Measurements from ENCODE around the gene CT47C1.
A peak's percentile ranks its signal among the peaks of the same experiment; 100 is the strongest.
"Not testable (repeated sequence)": the region's sequence is repeated elsewhere in the genome, so short reads cannot be mapped to it uniquely, and the experiment has no call there.

CT47C1 gene

DNA sequence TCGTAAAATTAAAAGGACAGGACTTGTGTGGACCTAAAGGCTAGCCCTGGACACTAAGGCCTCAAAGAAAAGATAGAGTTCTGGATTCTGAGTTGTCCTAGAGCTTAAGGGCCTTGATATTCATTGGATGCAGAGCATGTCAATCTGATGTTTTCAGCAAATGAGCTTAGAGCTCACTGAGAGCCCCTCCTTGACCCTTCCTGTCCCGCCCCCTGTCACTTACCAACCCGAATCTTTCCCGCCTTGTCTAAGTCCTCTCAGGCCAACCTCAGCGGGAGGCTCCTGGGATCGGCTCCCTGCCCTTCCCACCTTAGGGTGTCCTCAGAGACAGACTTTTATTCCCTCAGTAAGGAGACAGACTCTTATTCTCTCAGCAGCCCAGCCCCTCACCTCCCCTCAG, at the start of gene CT47C1:
Gene CT47C1, plus strand, starts transcription at position 250 of the 400 bp plus-strand sequence. CDS start 233 bp downstream, outside the sequence.
- no peak for DNase-seq

DNA sequence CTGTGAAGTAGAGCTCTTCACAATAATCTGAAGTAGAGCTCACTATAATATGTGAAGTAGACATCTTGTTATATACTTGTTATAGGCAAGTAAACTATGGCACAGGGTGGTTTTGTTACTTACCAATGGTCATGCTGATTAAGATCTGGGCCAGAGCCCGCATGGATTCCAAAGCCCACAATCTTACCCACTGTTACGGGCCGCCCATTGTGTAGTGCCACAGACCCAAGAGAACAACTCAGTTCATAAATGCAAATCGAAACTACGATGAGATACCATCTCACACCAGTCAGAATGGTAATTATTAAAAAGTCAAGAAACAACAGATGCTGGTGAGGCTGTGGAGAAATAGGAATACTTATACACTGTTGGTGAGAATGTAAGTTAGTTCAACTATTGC, 46.9 kb upstream of the CT47C1 start:
- no peak for DNase-seq

DNA sequence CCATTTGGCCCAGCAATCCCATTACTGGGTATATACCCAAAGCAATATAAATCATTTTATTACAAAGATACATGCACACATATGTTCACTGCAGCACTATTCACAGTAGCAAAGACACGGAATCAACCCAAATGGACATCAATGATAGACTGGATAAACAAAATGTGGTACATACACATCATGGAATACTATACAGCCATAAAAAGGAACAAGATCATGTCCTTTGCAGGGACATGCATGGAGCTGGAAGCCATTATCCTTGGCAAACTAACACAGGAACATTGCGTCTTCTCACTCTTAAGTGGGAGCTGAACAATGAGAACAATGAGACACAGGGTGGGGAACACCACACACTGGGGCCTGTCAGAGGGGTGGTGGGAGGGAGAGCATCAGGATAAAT, 46.4 kb upstream of the CT47C1 start:
- DNase-seq: not testable (repeated sequence)

DNA sequence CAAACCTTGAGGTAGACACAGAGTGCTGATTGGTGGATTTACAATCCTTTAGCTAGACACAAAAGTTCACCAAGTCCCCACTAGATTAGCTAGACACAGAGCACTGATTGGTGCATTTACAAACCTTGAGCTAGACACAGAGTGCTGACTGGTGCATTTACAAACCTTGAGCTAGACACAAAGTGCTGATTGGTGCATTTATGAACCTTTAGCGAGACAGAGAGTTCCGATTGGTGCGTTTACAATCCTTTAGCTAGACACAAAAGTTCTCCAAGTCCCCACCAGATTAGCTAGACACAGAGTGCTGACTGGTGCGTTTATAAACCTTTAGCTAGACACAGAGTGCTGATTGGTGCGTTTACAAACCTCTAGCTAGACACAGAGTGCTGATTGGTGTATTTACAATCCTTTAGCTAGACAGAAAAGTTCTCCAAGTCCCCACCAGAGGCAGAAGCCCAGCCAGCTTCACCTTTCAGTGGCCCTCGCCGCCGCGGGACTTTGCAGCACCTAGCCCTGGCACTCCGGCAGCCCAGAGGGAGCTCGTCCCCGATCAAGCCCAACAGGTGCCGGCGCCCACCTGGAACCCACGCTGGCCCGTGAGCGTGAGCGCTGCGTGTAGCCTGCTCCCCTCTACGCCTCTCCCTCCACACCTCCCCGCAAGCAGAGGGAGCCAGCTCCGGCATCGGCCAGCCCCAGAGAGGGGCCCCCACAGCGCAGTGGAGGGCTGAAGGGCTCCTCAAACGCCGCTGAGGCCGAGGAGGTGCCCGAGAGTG, 44.6 kb upstream of the CT47C1 start:
- DNase-seq: not testable (repeated sequence)

DNA sequence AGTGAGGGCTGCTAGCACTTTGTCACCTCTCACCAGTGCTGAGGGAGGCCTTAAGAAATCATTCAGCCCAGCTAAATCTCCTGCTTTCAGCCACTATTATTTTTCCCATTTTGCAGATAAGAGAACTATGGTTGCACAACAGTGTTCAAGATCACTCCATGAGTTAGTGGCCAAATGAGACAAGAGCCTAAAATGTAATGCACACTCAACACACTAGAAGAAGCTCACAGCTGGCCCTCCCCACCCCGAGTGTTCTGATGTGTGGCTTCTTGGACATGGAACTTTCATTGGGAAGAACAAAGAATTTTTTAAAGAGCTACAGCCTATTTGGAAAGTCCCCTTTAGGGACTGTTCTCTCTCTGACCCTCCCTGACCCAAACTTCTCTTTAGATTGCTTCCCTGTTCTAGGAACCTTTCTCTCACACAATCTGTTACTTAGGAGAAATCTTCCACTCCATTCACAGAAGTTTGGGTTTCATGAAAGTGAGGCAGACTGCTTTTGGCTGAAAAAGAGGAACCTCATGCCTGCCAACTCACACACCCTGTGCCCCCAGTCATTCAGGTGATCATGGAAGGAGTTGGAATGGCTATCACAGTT, 44.0 kb upstream of the CT47C1 start:
- DNase-seq: no peak

DNA sequence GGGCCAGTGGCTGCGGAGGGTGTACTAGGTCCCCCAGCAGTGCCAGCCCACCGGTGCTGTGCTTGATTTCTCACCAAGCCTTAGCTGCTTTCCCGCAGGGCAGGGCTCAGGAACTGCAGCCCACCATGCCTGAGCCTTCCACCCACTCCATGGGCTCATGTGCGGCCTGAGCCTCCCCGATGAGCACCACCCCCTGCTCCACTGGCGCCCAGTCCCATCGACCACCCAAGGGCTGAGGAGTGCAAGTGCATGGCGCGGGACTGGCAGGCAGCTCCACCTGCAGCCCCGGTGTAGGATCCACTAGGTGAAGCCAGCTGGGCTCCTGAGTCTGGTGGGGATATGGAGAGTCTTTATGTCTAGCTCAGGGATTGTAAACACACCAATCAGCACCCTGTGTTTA, 43.1 kb upstream of the CT47C1 start:
- not testable (repeated sequence) for DNase-seq

DNA sequence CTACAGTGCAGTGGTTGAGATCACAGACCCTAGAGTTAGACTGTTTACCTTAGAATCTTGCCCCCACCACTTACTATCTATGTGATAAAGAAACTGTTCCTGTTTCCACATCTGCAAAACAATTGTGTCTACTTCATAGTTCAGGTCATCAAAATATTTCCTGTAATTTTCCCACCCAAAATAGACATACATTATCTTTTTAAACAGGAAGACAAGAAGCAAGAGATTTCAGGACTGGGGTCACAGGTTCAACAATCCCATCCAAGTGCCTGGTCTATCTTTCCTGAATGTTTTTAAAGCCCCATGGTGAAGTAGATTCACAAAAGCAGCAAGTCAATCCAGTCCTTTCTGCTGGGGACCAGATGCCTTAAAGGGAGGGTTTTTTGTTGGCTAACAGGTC, 41.8 kb upstream of the CT47C1 start:
- DNase-seq: no peak

DNA sequence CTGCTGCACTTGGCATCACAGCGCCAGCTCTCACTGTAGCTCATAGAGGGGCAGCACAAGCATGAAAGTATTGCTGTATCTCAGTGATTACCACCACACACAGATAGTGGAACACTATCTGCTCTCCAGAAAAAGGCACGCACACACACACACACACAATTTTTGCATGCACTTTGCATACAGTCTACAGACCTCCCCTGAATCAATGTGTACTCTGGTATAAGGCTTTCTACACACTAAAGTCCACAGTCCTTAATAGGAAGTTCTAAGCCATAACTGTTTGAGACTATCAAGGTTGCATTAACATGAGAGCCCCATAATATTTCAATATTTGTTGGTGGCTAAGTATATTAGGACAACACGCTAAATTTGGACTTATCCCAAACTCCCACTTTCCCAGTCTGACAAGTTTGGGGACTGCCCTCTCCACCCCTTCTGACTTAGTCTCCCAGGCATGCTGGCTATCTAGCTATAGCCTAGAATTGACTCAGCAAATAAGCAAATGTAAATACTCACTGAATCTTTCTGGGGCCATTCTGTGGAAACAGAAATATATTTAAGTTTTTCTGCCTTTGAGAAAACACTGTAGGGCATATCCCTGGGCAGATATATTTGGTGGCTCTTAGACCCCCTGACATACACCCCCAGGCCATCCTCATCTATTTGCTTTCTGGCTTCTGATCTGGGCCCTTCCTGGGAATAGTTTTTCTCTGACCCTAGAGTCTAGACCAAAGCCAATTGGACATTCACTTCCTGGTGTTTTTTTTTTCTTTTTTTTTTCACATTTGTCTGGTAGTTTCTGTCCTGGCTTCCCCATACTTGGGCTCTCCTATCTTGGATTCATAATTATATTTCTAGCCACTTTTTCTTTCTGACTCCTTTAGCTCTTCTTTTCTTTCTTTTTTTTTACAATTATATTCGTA, 36.4 kb upstream of the CT47C1 start:
- DNase-seq: no peak

DNA sequence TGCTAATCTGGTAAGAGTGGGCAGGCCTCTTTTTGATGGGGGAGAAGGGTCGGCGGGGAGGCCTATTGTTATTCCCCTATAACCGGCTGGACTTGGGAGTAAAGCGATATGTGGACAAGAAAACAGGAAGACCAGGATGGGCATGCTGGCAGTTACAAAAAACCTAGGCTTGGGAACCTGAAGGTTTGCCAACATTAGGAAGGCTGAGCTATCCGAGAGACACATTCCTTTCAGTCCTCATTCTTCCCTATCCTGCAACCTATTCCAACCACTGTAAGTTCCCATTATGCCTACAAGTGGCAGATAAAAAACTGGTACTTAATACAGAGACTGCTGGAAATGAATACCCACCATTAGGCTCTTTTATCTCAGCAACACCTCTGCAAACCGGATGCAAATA, 32.4 kb upstream of the CT47C1 start:
- no peak for DNase-seq

DNA sequence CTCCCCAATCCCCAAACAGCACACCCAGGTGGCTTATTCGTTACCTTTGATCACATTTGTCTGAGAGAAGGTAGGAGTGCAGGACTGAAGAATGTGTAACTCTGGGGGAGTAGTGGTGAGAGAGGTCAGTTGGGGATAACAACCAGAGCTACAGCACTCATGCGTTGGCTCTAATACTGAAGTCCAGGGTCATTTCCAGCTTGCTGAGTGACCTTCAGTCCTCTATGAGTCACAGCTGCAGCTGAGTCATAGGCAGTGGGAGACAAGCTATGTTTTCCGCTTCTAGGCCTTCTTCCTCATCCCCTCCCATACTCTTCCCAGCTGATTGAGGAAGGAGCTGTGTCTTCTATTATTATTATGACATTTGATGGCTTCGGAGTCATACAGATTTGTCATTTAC, 31.6 kb upstream of the CT47C1 start:
- peak; percentile 82 for DNase-seq

DNA sequence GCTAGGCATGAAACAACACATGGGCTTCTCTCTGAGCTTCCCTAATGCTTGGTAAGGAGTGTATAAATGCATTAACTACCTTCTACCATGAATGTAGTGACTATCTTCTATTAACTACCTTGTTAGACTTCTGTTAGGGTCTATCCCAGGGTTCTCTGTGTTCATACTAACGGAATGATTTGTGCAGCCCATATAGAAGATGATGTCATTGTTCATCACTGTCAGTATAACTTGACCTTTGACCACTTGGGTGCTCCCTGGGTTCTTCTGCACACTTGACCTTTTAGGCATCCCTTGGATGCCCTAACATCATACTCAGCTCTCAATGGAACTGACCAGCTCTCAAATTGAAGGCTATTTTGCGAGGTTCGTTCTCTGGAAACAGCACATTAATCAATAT, 30.8 kb upstream of the CT47C1 start:
- no peak for DNase-seq

DNA sequence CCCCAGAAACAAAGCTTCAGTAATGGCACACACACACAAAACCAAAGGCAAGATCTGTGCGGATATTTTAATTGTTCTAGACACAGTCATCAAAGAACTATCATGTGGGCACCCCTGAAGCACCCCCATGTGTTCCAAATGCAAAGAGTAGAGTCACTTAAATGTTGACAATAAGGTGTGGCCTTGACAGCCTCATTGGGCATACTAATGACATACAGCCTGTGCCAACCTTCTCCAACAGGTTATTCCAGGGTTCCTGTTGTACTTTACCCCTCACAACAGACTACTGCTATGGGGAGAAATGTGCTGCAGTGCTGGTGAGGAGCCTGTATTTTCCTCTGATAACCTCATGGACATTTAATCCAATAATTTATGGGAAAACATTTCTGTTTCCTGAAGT, 29.8 kb upstream of the CT47C1 start:
- DNase-seq: no peak

DNA sequence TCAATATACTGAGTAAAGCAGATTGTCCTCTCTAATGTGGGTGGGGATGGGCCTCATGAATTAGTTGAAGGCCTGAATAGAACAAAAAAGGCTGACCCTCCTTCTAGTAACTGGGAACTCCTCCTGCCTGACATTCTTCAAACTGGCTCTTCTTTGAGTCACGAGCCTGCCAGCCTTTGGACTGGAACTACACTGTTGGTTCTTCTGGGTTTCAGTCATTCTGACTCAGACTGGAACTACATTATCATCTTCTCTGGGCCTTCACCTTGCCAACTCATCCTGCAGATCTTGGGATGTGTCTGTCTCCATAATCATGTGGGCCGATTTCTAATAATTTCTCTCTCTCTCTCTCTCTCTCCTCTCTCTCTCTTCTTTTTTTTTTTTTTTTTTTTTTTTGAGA, 26.9 kb upstream of the CT47C1 start:
- DNase-seq: no peak

DNA sequence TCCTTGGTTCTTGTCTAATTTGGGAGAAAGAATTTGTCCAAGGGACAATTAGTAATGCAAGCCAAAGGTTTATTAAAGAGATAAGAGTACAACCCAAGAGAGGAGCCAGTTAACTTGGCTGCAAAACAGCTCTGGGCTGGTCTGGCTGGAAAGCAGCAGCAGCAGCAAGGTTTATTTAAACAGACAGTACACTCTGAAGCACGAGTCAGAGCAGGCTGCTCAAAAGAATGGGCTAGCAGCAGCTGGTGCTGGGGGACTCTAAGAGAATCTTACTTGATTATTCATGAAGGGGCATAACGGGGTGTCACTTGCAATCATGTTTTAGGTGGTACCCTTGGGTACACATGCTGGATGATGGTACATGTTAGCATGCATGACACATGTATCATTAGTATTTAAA, 17.1 kb upstream of the CT47C1 start:
- no peak for DNase-seq

DNA sequence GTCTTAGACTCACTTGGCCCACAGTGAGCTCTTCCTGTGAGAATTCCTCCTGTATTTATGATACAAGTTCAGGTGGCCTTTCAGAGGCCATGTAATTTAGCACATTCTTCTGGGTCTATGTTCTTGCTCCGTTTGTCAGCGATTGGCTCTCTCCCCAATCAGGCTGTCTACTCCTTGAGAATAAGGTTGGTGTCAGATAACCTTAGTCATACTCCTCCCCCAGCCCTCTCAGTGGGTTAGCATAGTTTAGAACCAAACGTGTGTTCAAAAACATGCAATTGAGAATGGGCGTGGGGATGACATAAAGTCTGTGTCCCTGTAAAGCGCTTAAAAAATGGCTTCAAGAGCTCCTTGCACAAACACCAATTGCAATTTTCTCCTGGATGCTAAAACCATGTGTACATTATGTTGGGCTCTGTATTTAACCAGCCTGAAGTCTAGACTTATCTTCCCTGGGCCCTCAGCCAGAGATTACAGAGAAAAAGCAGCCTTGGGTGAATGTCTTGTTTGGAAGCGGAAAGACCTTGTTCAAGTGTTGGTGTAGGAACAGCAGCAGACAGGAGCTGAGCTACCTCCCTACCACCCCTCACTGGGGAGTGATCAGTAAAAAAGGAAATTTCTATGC, 9.9 kb upstream of the CT47C1 start:
- DNase-seq: no peak

DNA sequence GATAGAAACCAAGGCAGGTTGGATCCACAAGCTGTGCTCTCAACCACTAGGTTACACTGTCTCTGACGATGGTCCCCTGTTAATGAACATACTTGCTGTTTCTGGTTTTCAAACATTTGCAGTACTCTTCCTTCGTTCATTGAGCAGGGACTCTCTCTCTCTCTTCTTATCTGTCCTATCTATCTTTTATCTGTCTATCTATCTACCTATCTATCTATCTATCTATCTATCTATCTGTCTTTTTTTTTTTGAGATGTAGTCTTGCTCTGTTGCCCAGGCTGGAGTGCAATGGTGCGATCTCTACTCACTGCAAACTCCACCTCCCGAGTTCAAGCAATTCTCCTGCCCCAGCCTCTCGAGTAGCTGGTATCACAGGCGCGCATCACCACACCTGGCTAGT, 9.4 kb upstream of the CT47C1 start:
- no peak for DNase-seq

DNA sequence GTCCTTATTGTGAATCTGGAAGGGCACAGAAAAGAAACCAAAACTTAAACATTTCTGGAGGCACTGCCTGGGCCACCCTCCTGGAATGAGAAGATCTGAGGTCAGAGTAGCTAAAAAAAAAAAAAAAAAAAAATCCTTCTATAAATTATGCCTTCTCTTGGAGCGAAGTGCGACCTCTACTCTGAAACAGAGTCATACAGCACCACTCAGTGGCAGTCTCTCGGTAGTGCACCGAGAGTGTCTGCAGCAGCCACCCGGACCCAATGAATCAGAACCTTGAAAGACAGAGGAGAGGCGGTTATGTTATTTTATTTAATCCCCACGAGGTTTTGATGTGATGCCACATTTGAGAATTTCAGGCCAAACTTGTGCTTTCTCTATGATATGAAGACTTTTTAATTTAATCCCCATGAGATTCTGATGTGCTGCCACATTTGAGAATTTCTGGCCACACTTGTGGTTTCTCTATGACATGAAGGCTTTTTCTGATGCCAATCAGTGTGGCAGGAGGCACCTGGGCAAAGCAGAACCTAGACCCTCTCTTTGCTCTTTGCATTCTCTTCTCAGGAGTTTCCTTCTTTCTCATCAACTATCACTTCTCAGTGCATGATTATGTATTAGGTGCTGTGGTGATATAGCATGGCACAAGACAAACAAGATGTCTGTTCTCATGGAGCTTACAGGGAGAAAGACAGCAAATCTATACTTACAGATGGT, 5.6 kb upstream of the CT47C1 start:
- peak; percentile 44 for DNase-seq

DNA sequence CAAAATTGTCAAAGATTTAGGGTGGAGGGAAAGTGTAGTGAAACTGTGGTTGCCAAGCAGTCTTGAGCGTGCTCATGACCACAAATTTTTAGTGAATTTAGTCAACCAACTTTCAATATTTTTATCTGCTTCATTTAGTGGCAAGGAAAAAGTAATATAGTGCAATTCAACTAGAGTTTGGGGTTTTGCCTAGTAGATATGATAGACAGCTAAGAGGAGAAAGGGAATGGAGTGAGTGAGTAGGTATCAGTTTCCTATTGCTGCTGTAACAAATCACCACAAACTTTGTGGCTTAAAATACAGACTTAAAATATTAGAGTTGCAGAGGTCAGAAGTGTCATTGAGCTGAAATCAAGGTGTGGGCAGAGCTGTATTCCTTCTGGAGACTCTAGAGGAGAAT, 3.7 kb upstream of the CT47C1 start:
- DNase-seq: no peak

DNA sequence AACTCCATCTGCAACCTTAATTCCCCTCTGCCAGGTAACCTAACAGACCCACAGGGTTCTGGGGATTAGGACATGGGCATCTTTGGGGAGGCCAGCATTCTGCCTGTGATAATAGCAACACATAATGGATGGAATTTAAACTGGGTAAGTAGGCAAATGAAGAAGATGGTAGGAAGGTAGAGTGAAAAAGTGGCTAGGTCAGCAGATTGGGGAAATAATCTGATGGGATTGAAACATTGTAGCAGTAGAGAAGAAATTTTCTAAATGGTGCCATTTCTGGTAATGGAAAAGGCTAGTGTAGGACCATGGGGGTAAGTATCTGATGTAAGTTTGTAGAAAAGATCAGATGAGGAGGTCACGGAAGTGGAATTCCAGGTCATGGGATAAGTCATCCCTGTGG, 3.0 kb upstream of the CT47C1 start:
- no peak for DNase-seq

DNA sequence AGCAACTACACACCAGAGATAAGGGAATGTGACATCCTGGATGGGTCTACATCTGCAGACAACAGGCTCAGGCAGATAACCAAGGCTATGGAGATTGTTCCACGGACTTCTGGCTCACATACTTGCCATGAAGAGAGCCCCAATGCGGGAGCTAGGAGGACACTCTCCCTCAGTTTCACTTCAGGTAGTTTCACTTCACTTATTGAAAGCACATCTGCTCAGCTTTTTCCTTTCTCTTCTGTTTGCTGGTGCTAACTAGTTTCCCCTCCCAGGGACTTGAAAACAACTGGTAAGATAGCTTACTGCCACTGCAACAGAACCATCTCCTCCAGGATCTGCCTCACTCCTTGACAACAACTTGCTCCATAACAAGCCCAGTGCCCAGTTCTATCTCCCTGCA, 1.4 kb upstream of the CT47C1 start:
- no peak for DNase-seq

DNA sequence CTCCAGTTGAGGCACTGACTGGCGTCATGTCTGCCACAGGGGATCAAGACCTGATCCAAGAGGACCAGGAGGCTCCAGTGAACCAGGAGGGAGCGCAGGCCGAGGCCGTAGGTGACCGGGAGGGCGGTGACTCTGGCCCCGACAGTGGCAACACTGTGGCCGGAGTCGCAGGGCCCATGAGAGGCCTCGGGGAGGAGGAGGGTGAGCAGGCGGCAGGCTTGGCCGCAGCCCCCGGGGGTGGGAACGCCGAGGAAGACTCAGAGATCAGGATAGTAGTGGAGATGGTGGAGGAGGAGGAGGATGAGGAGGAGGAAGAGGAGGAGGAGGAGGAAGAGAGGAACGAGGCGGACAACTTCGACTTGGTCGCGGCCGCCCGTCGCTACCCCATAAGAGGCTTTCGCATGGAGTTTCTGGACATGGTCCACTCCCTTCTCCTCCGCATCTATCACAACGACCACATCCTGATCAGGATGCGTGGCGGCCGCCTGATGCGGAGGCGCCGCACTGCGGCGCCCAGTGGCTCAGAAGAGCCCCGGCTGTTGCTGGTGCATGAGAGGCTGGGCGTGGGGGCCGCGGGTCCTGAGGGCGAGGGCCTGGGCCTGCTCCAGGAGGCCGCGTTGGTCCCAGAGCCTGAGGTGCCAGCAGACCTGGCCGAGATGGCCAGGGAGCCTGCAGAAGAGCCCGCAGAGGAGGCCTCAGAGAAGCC, 560 bp downstream of the CT47C1 start:
- DNase-seq: no peak

DNA sequence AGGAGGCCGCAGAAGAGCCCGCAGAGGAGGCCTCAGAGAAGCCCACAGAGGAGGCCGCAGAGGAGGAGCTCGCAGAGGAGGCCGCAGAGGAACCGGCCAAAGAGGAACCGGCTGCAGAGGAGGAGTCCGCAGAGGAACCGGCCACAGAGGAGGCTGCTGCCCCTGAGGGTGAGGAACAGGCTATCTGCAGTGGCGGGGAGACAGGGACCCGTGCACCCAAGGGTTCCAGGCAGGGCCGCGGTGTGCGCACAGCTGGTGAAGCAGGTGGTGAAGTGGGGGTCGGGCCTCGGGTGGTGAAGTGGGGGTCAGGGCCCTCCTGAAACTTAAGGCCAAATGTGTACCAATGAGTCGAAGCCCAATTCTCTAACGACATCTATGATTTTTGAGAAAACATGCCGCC, 1.1 kb downstream of the CT47C1 start:
- DNase-seq: no peak
